ENCODE measurements around the gene ADH5. TPM values are rescaled to one million over a fixed set of nuclear protein-coding genes. Genes with fewer than 3 reads are reported as not detected.

ADH5 gene
- total and polyA plus RNA-seq, 9 of the 15 experiments (the other 6 are each of a cell fraction or from before 2014, with no cell fraction given) = 115 to 310 (median 200) TPM

GRCh38 chr4:99131378-99131777, 42.8 kb upstream of the ADH5 start (continued):
- TF ChIP-seq PBX2 (CRISPR knock-in tag; IDR thresholded peaks at IDR 0.05; ENCODE audit: low read depth) (no peak), PBX2 (tag; conservative IDR thresholded peaks at IDR 0.05; ENCODE audit: low read depth) (no peak), MXD1 (CRISPR knock-in tag; IDR thresholded peaks at IDR 0.05; ENCODE audit: borderline replicate concordance, poor library complexity, severe bottlenecking) (no peak), NFIC (IDR thresholded peaks at IDR 0.05) (no peak), ZNF780A (CRISPR knock-in tag; IDR thresholded peaks at IDR 0.05) (no peak), JUND (IDR thresholded peaks at IDR 0.05; ENCODE audit: borderline replicate concordance, low read depth, low read length) (no peak), JUND (tag; IDR thresholded peaks at IDR 0.05; ENCODE audit: borderline replicate concordance, low read depth, low read length) (no peak), EP400 (IDR thresholded peaks at IDR 0.05) (no peak)

- POLR2A ChIA-PET = no interaction called here
- in situ Hi-C loops (cut with MboI) = no loop called here
- Histone ChIP-seq H3K79me2 (ENCODE audit: control insufficient read depth, insufficient read depth, low read length) (no peaks in the 10 kb centered on the region), H3K9ac (ENCODE audit: insufficient read depth in 1 of 2, low read depth in 2 of 2, low read length in 2 of 2) (no peak overlapping the region), H3K4me2 (ENCODE audit: insufficient read depth, low read length) (no peak overlapping the region), H4K20me1 (replicated peaks; ENCODE audit: control insufficient read depth, insufficient read depth, low read length) (no peaks in the 10 kb centered on the region), H3K27me3 (ENCODE audit: control insufficient read depth in 2 of 2, insufficient read depth in 2 of 2, low read length in 2 of 2) (no peaks in the 10 kb centered on the region; a peak in 1 of 5 replicates), H3K27ac (ENCODE audit: extremely low read depth, low read depth, low read length) (no peak overlapping the region), H3K36me3 (ENCODE audit: control insufficient read depth, insufficient read depth, low read length) (no peaks in the 10 kb centered on the region), H3K4me3 (no peak overlapping the region), H3K4me1 (replicated peaks in 1 of 2; ENCODE audit: control insufficient read depth in 2 of 2, insufficient read depth in 2 of 2, low read length in 2 of 2) (no peaks in the 10 kb centered on the region), H3K9me3 (replicated peaks; ENCODE audit: control insufficient read depth, insufficient read depth, low read depth, low read length) (no peaks in the 10 kb centered on the region), H2AFZ (ENCODE audit: low read depth, low read length) (no peak overlapping the region), H3K9me1 (ENCODE audit: control insufficient read depth, insufficient read depth, low read length) (peaks cover 2% of the 10 kb centered on the region)
- CTCF ChIA-PET (ENCODE audit: low intra/inter-chr PET ratio) = no interaction called here
- no peak for ATAC-seq
- WGBS (ENCODE audit: insufficient coverage, low coverage, missing lambda C conversion rate) = 0% methylated on average over 1 of the region's 1 CpG
- FAIRE-seq = no peak
- intact Hi-C loops (cut with micrococcal nuclease) = no loop called here
- DNase-seq (ENCODE audit: extremely low read depth in 1 of 4, low spot score in 3 of 4) = no peak
- no TSS peak for BruUV-seq (replicated peaks)
- TF ChIP-seq SIN3A (IDR thresholded peaks at IDR 0.05; ENCODE audit: borderline replicate concordance in 2 of 2, control insufficient read depth in 1 of 2, low read depth in 2 of 2, low read length in 2 of 2) (no peak), HMG20A (CRISPR knock-in tag; conservative IDR thresholded peaks at IDR 0.05) (no peak), LCOR (CRISPR knock-in tag; IDR thresholded peaks at IDR 0.05) (no peak), ZFPM2 (CRISPR knock-in tag; IDR thresholded peaks at IDR 0.05) (no peak), SMARCA4 (IDR thresholded peaks at IDR 0.05) (no peak), BRCA1 (IDR thresholded peaks at IDR 0.05) (no peak), BRCA1 (CRISPR knock-in tag; IDR thresholded peaks at IDR 0.05) (no peak), PTRF (tag; IDR thresholded peaks at IDR 0.05) (no peak), ZNF3 (CRISPR knock-in tag; IDR thresholded peaks at IDR 0.05) (no peak), ELF4 (CRISPR knock-in tag; IDR thresholded peaks at IDR 0.05) (no peak), POLR3A (IDR thresholded peaks at IDR 0.05; ENCODE audit: borderline replicate concordance, extremely low read depth, insufficient read depth, insufficient read length) (no peak), CREM (IDR thresholded peaks at IDR 0.05; ENCODE audit: low read depth) (no peak), MYBL2 (IDR thresholded peaks at IDR 0.05; ENCODE audit: low read depth) (no peak), MYBL2 (CRISPR knock-in tag; IDR thresholded peaks at IDR 0.05; ENCODE audit: borderline replicate concordance) (no peak)
These were observed 37.8 kb upstream of the ADH5 start for GRCh38 chr4:99126376-99126775.
